GM21526 (cell line): ENCODE measurements around the gene WIPI1.

ENCODE experiments used
- ATAC-seq: cut with Tn5 transposase; IDR thresholded peaks from one replicate; pipeline ENCODE4 v1.9.1; 2021; ENCODE audit warnings: moderate library complexity; ENCODE audit not compliant: unreplicated experiment, low FRiP score

The WIPI1 gene

GRCh38 chr17:68441070-68441770 lies 16.1 kb downstream of the WIPI1 start:
- no peak for ATAC-seq

DNA sequence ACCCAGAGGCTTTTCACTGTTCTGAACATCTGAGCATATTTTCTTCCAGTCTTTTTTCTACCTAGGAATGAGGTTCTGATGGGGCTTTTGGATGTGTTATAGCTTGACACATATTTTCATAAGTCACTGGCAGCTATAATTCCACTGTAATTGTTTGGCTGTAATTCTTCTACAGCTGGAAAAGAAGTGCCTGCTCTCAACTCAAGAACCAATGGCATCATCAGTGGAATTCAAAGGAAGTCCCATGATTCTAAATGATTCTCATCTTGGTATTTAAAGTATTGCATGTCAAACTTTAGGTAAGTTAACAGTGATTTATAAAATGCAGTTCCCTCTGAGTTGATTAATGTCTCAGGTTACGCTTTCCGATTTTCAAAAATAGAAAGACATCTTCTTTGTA lies 16.8 kb downstream of the WIPI1 start:
- no peak for ATAC-seq

- ATAC-seq = no peak
These were observed 17.5 kb downstream of the WIPI1 start for GRCh38 chr17:68439656-68440290.

GRCh38 chr17:68437979-68438822 lies 19.1 kb downstream of the WIPI1 start:
- peak; percentile 56 for ATAC-seq

GRCh38 chr17:68435876-68436842 lies 21.1 kb downstream of the WIPI1 start:
- ATAC-seq = peak; percentile 47

GRCh38 chr17:68435361-68435760 lies 21.9 kb downstream of the WIPI1 start:
- ATAC-seq = no peak

DNA sequence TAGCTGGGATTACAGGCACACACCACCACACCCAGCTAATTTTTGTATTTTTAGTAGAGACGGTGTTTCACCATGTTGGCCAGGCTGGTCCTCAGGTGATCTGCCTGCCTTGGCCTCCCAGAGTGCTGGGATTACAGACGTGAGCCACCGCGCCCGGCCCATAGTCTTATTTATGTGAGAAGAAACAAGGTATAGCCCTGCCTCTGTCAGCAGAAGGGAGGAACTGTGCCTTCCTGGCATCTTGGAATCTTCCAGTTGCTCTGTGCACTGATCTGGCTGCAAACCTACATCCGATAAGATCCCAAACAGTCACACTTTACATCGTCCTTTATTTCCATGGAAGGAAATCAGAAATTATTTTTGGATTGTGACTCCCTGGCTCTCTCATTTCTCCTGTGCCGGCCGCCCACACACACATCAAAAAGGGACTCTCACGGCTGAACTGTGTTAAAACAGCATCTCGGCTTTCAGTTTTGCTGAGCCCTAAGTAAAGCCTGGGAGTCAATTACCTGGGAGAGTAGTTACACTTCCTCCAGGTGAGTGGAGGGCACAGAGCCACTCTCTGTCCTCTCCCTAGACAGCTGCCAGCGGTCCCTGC lies 23.3 kb downstream of the WIPI1 start:
- ATAC-seq = no peak

- no peak for ATAC-seq
These were observed 24.1 kb downstream of the WIPI1 start for GRCh38 chr17:68433211-68433610.

- ATAC-seq = no peak
These were observed 25.0 kb downstream of the WIPI1 start for GRCh38 chr17:68432086-68432864.

DNA sequence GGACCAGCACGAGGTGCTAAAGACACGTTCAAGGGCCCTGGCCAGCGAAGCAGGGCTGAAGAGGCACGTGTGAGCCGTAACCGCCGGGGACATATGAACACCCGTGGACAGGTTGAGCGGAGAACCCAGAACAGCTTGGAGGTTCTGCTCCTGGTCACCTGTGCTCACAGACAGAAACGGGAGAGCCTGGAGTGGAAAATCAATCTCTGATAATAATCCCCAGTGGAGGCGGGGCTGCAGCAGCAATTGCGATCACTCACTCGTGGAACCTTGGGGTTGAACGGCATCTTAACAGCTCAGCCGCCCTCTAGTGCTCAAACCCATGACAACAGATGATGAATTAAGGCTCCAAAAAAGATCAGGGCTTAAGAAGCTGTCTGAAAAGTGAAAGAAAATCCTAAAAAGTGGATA lies 25.6 kb downstream of the WIPI1 start:
- no peak for ATAC-seq

GRCh38 chr17:68431045-68431608 lies 26.2 kb downstream of the WIPI1 start:
- no peak for ATAC-seq

DNA sequence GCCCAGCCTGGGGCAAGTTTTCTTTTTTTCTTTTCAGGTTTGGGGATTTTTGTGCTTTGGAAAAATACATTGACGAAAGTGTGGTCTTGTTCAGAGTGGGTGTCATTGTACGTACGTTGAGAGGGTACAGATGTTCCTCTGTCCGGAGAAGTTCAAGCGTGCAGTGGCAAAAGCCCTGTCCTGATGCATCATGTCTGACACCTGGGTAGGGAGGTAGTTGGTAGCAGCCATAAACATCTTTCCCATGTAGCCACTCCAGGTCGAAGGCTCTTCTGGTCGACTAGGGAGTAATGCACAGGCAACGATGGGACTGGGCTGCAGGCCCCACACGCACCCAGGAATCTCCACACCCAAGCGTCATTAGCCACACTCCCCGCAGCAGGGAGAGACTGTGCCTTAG lies 27.4 kb downstream of the WIPI1 start:
- ATAC-seq = no peak

- ATAC-seq = no peak
These were observed 28.7 kb downstream of the WIPI1 start for GRCh38 chr17:68428498-68429172.

DNA sequence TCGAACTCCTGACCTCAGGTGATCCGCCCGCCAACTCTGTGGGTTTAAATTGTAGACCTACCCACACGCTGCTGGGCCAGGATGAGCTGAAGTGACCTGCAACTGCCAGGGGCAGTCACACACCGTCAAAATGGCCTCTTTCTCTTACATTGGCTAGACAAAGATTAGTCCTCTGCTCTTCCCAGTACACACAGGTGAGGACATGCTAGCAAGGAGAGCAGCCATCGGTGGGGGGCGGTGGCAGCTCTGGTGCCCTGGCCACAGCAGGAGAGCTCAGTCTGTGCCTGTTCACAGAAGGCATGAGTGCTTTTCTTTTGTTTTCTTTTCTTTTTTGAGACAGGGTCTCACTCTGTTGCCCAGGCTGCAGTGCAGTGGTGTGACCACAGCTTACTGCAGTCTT lies 29.7 kb downstream of the WIPI1 start:
- no peak for ATAC-seq

DNA sequence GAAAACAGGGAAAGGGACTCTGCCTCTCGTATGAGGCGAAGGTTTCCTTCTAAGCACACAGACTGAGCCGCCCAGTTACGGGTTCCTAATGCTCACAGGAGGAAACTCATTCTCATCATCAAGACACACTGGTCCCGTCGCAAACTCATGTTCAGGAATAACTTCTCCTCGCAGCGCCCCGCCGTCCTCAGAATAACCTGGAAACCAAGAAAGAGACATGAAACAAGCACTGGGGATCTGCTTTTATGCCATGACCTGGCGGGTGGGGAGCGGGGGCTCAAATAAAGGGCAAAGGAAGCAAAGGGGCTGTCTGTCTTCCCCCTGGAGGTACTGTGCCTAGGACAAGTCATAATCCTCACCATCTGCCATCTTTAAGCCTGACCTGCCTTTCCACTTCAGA lies 31.3 kb downstream of the WIPI1 start:
- no peak for ATAC-seq

- ATAC-seq = no peak
These were observed 32.4 kb downstream of the WIPI1 start for GRCh38 chr17:68424861-68425260.

GRCh38 chr17:68424203-68424602 lies 33.1 kb downstream of the WIPI1 start:
- no peak for ATAC-seq

DNA sequence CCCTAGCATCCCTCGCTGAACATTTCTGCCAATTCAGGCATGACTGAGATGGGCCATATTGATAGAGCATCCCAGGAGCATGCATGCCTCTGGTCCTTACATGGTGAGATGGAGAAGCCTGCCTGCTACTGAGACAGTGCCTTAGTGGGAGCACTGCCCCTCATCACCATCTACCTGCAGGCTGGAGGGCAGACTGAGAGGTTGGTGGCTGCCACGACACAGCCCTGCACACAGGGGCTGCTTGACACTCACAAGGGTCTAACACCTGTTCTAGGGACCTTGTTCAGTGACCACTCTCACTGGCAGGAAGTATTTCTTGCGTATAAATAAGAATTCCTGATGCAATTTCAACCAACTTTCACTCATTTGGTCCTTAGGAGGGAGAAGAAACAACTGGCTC lies 34.0 kb downstream of the WIPI1 start:
- ATAC-seq = no peak
